Stomach (tissue), 9 donors: ENCODE measurements around the gene HDAC9. TPM values are rescaled to one million over a fixed set of nuclear protein-coding genes. Genes with fewer than 3 reads are reported as not detected.

Source experiments
- DNase-seq, 2 donors: peaks; one replicate each; pipeline versions ENCODE4 v3.0.0 to v3.0.0-alpha.2; 2013 to 2019
- H3K27ac ChIP-seq, 5 donors: fragments of 200-600 bp in 4 of 5; sonication (generic) in 4 of 5; one replicate each; pipeline ENCODE4 v1.5.1; 2013 to 2019; ENCODE audit warnings: mild to moderate bottlenecking in 1 of 5, moderate library complexity in 1 of 5
- H3K27me3 ChIP-seq, 3 donors: fragments of 200-600 bp; sonication (generic); one replicate each; pipeline ENCODE4 v1.5.1; 2017 to 2019; ENCODE audit warnings: mixed run types in 1 of 3
- H3K36me3 ChIP-seq, 4 donors: fragments of 200-600 bp; sonication (generic); 1 replicate in 3 of 4; 2 replicates in 1 of 4; pipeline ENCODE4 v1.5.1; 2016 to 2019
- H3K4me1 ChIP-seq, 4 donors: fragments of 200-600 bp; sonication (generic); one replicate each; pipeline ENCODE4 v1.5.1; 2016 to 2019
- H3K4me3 ChIP-seq, 4 donors: fragments of 200-600 bp; sonication (generic) in 3 of 4; one replicate each; pipeline ENCODE4 v1.5.1; 2016 to 2019; ENCODE audit warnings: mild to moderate bottlenecking in 1 of 4
- H3K9me3 ChIP-seq, 4 donors: fragments of 200-600 bp; sonication (generic); one replicate each; pipeline ENCODE4 v1.5.1; 2016 to 2019
- CTCF ChIP-seq, 7 experiments: fragments of 450-650 bp in 4 of 7; fragments of 200-600 bp in 3 of 7; sonication (generic) in 3 of 7; IDR thresholded peaks; one replicate each; pipeline ENCODE4 v1.5.1; 2016 to 2019; ENCODE audit warnings: antibody characterized with exemption in 7 of 7, control low read depth in 2 of 7, mild to moderate bottlenecking in 1 of 7
- EP300 ChIP-seq: sonication (generic); formaldehyde crosslinking; IDR thresholded peaks from one replicate; pipeline ENCODE4 v1.6.1; 2017; ENCODE audit warnings: antibody characterized with exemption
- POLR2A ChIP-seq, 4 donors: fragments of 450-650 bp; IDR thresholded peaks; one replicate each; pipeline ENCODE4 v1.6.1; 2016; ENCODE audit warnings: antibody characterized with exemption in 4 of 4, control low read depth in 2 of 4, mild to moderate bottlenecking in 1 of 4, moderate library complexity in 1 of 4
- POLR2AphosphoS5 ChIP-seq, 3 donors: sonication (generic); formaldehyde crosslinking; IDR thresholded peaks; one replicate each; pipeline ENCODE4 v1.6.1; 2016; ENCODE audit warnings: antibody characterized with exemption in 3 of 3
- WGBS, 5 donors: extraction: QIAGEN DNeasy Blood & Tissue Kit in 3 of 5; methylation state at CpG; one replicate each; pipeline versions ENCODE4 v1.1.5 to v1.1.7; 2013 to 2018; 5-methylcytosine and 5-hydroxymethylcytosine counted together
- intact Hi-C: fragments of 100-400 bp; cut with DNase I; formaldehyde crosslinking; loops from one replicate; pipeline ENCODE4 v1.15.1; 2023; ENCODE audit warnings: low total_unique reads
- polyA plus RNA-seq, 3 donors: library from polyadenylated mRNA; stranded (reverse); fragments of 200-250 nt; gene quantifications; one replicate each; pipeline ENCODE4 v1.2.3, GENCODE V29; 2013
- total RNA-seq, 5 donors: library from RNA; depleted of rRNA; stranded (reverse); fragments of >200 nt; gene quantifications; one replicate each; pipeline versions ENCODE4 v1.1.0 to v1.2.3, GENCODE V29; 2014 to 2016
- donor health status: healthy with polysubstance abuse.
- donor health status: Bipolar disorder and iron deficiency.
- donor health status: healthy.

The HDAC9 gene
- total and polyA plus RNA-seq, 8 donors: 1.4 to 60.0 (median 9.8) TPM

GRCh38 chr7:18902892-18903291, 407.3 kb downstream of the HDAC9 start:
- H3K4me1 ChIP-seq: no peaks in the 10 kb centered on the region

GRCh38 chr7:18903695-18904094, 408.1 kb downstream of the HDAC9 start:
- WGBS, 5 donors: 68 to 87% (median 79%) methylated on average over 4 of the region's 4 CpGs

More at GRCh38 chr7:18902892-18903291, 407.3 kb downstream of the HDAC9 start:
- no peak for DNase-seq
- Histone ChIP-seq H3K27ac (no peak overlapping the region), H3K9me3 (no peaks in the 10 kb centered on the region), H3K27me3 (no peaks in the 10 kb centered on the region), H3K4me3 (no peak overlapping the region), H3K36me3 (no peaks in the 10 kb centered on the region)
- TF ChIP-seq POLR2A (IDR thresholded peaks at IDR 0.05): no peak
- no peak for TF ChIP-seq CTCF (IDR thresholded peaks at IDR 0.05)
- TF ChIP-seq EP300: no peak
- no peak for TF ChIP-seq POLR2AphosphoS5 (IDR thresholded peaks at IDR 0.05)
- intact Hi-C loops: no loop called here

GRCh38 chr7:18905316-18905943, 409.9 kb downstream of the HDAC9 start:
- H3K27ac ChIP-seq: no peak overlapping the region
- H3K4me3 ChIP-seq: no peak overlapping the region
- H3K9me3 ChIP-seq: peaks cover 0 to under 1% (median 0%) of the 10 kb centered on the region in 4 donors
- no peak for DNase-seq
- no peak for TF ChIP-seq CTCF (IDR thresholded peaks at IDR 0.05)
- no peak for TF ChIP-seq EP300
- no peak for TF ChIP-seq POLR2AphosphoS5 (IDR thresholded peaks at IDR 0.05)
- TF ChIP-seq POLR2A (IDR thresholded peaks at IDR 0.05): no peak
- intact Hi-C loops: no loop called here
- 91 to 98% (median 95%) methylated on average over 2 of the region's 2 CpGs for WGBS, 5 donors
- H3K27me3 ChIP-seq: no peaks in the 10 kb centered on the region
- H3K36me3 ChIP-seq: no peaks in the 10 kb centered on the region
- H3K4me1 ChIP-seq: no peaks in the 10 kb centered on the region

More at GRCh38 chr7:18903695-18904094, 408.1 kb downstream of the HDAC9 start:
- Histone ChIP-seq H3K4me3 (no peak overlapping the region), H3K27ac (no peak overlapping the region), H3K27me3 (no peaks in the 10 kb centered on the region), H3K4me1 (no peaks in the 10 kb centered on the region), H3K36me3 (no peaks in the 10 kb centered on the region), H3K9me3 (no peaks in the 10 kb centered on the region)
- intact Hi-C loops: no loop called here
- no peak for DNase-seq
- TF ChIP-seq POLR2AphosphoS5 (IDR thresholded peaks at IDR 0.05): no peak
- no peak for TF ChIP-seq POLR2A (IDR thresholded peaks at IDR 0.05)
- no peak for TF ChIP-seq EP300
- no peak for TF ChIP-seq CTCF (IDR thresholded peaks at IDR 0.05)

- WGBS, 5 donors: 17 to 55% (median 41%) methylated on average over 2 of the region's 2 CpGs
Observed at GRCh38 chr7:18906901-18907300, 411.4 kb downstream of the HDAC9 start.

More at GRCh38 chr7:18906901-18907300, 411.4 kb downstream of the HDAC9 start:
- peaks cover 0 to 3% (median 0%) of the 10 kb centered on the region in 4 donors for H3K9me3 ChIP-seq
- intact Hi-C loops: no loop called here
- no peak overlapping the region for H3K27ac ChIP-seq
- H3K4me1 ChIP-seq: no peaks in the 10 kb centered on the region
- no peaks in the 10 kb centered on the region for H3K27me3 ChIP-seq
- no peaks in the 10 kb centered on the region for H3K36me3 ChIP-seq
- no peak for DNase-seq
- TF ChIP-seq CTCF (IDR thresholded peaks at IDR 0.05) (no peak), POLR2A (IDR thresholded peaks at IDR 0.05) (no peak), EP300 (no peak), POLR2AphosphoS5 (IDR thresholded peaks at IDR 0.05) (no peak)
- no peak overlapping the region for H3K4me3 ChIP-seq
